Measurements from ENCODE around the gene RNF217.

DNA sequence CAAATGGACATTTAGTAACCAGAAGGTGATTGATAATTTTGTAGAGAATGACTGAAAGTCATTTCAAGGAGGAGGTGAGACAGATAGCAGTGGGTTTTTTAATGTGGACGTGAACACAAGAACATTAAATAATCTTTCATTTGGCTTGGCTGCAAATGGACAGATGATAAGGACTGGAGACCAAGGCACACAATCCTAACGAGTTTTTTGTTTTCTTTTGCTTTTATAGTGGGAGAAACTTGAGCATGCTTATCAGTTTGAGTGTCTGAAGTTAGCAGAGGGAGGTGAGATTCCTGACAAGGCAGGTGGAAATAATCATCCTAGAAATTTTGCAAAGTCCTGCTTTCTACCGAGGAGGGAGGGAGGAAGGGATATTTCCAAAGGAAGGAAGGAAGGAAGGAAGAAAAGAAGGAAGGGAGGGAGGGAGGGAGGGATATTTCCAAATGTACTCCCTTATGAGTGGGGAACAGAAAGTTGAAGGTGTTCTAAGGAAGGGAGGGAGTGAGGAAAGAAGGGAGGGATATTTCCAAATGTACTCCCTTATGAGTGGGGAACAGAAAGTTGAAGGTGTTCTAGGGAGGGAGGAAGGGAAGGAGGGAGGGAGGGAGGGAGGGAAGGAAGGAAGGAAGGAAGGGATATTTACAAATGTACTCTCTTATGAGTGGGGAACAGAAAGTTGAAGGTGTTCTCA, 63.1 kb downstream of the RNF217 start:
- TF ChIP-seq EZH2 (IDR thresholded peaks at IDR 0.05), result no peak
- no peak for TF ChIP-seq POLR2AphosphoS5 (IDR thresholded peaks at IDR 0.05; ENCODE audit: borderline replicate concordance, low read depth, low read length)

All from SK-N-MC (cell line).